ENCODE results near the gene ATP10B.
"Not testable (repeated sequence)": the region's sequence is repeated elsewhere in the genome, so short reads cannot be mapped to it uniquely, and the experiment has no call there.

ATP10B gene

GRCh38 chr5:160750938-160751657 is 100.9 kb downstream of the ATP10B start:
- DNase-seq = no peak

- DNase-seq = no peak
Observed at GRCh38 chr5:160749682-160750081, 102.3 kb downstream of the ATP10B start.

DNA sequence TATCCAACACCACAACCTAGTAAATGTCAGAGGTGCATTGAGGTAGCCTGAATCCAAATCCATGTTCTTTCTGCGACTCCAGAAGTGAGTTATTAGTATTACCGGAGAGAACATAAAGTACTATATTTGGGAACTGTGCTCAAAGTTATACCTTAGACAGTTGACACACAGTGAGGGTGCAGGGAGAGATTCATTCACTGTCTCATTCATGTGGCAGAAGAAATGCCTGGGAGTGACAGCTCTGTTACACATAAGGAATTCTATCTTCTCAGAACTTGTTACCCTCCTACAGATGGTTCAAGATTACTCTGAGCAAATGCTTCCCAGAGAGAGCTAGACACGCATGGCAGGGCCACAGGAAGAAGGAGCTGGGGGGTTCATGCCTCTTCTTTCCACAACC is 103.0 kb downstream of the ATP10B start:
- DNase-seq = no peak

- DNase-seq = no peak
Observed at GRCh38 chr5:160747987-160748386, 104.0 kb downstream of the ATP10B start.

DNA sequence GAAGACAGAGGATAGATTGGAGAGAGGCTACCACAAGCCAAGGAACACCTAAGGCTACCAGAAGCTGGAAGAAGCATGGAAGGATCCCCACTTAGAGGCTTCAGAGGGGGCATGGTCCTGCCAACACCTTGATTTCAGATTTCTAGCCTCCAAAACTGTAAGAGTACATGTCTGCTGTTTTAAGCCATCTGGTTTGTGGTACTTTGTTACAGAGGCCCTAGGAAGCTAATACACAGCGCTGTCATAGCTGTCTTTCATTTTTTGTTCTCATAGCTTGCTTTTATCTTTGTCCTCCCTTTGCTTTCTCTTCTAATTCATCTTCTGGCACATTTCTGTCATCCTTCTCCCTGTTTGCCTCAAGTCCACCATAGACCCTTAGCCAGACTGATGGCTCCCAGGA is 104.5 kb downstream of the ATP10B start:
- no peak for DNase-seq

DNA sequence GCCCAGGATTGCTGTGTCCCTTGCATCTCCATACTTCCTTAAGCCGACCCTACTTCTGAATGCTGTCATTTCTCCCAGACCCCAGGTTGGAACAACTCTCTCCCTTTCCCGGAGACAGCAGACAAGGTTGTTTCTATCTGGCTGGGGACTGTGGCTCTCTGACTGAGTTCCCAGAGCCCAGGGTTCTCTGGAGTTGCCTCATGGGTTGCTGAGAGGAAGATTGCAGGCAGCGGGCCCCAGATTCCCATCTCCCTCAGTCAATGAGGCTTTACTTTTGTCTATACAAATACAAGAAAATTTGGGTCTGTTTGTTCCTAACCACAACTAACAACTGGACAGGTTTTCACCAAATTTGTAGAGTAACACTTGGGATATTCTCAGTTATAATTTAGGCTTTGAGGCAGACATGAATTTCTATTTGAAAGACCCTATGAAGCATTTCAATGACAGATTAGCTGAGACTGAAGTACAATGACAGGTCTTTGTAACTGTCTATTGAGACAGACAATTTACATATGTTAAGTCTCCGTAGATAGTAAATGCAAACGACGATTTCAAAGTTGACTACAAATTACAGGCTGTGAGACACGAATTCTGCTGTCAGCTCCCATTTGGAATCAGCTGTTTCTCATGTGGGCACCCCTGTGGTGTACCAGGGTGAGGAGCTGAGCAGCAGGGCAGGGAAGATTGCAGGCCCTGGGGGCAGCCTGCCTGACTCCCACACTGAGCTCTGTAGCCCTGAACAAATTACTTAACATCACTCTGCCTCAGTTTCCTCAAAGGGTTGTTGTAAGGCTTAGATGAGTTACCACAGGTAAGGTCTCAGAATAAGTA is 107.5 kb downstream of the ATP10B start:
- no peak for DNase-seq

GRCh38 chr5:160743027-160743426 is 109.0 kb downstream of the ATP10B start:
- no peak for DNase-seq

DNA sequence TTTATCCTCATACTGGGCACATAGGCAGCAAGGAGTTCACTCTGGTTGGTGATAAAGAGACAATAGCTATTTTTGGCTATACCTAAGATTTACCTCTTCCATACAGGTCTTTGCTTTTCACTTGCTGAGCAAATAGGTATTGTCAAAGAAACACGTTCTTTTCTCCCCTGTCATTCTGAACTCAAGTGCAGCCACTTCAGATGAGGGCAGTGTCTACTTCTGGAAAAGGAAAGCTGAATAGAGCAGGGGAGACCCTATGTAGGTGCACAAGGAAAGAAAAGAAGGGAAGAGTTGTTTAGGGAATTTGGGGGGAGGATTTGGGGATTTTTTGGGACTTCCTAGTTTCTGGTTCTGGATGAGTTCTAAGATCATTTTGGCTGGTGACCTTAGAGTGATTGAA is 109.6 kb downstream of the ATP10B start:
- no peak for DNase-seq

DNA sequence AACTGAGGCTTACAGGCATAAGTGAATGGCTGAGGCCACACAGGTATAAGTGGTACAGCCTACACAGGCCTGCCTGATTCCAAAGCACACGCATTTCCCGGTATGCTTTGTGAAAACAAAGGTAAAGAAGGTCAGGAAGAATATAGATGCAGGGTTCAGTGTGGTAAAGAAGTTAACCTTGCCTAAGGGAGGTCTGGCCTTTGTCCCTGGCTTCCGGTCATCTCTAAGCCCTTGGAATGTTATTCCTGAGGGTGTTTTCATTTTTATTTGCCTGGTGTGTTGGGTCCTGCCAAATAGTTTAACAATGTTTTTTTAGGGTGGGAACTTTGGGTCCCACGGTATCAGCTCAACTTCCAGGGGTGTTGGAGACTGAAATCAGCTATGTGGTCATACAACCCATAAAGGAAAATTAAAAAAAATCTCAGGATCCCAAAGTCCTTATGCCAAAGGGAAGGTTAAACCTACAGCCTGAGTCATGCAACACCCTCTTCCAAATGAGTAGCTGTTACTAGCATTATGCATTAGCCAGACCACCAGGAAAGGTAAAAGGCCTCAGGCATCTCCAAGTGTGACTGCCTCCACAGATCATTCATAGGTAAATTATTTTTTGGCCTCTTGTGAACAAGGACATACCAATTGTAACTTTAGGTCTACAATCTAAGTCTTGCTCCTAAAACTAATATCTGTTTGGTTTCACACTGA is 124.6 kb downstream of the ATP10B start:
- no peak for DNase-seq

GRCh38 chr5:160726721-160727120 is 125.3 kb downstream of the ATP10B start:
- DNase-seq = no peak

DNA sequence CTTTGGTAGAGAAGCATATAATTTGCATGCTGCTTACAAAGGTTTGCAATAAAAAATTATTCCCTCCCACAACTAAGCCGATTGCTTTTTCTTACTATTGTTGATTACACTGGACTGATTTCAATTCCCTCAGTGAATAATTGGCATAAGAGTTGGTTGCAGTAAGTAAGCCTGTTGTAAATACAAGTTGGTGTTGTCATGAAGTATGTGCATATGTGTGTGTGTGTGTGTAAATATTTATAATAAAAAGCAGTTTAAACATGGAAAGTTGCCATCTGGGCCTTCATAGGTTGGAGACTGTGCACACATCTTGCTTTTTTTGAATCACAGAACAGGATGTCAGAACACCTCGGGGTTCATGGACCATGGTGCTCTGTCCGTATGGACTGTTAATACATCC is 131.2 kb downstream of the ATP10B start:
- no peak for DNase-seq

DNA sequence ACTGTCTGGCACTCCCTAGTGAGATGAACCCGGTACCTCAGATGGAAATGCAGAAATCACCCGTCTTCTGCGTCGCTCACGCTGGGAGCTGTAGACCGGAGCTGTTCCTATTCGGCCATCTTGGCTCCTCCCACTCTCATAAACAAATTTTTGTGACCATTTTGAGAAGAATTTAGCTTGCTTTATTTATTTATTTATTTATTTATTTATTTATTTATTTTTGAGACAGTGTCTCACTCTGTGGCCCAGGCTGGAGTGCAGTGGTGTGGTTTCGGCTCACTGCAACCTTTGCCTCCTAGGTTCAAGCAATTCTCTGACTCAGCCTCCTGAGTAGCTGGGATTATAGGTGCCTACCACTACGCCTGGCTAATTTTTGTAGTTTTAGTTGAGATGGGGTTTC is 136.5 kb downstream of the ATP10B start:
- DNase-seq = not testable (repeated sequence)

DNA sequence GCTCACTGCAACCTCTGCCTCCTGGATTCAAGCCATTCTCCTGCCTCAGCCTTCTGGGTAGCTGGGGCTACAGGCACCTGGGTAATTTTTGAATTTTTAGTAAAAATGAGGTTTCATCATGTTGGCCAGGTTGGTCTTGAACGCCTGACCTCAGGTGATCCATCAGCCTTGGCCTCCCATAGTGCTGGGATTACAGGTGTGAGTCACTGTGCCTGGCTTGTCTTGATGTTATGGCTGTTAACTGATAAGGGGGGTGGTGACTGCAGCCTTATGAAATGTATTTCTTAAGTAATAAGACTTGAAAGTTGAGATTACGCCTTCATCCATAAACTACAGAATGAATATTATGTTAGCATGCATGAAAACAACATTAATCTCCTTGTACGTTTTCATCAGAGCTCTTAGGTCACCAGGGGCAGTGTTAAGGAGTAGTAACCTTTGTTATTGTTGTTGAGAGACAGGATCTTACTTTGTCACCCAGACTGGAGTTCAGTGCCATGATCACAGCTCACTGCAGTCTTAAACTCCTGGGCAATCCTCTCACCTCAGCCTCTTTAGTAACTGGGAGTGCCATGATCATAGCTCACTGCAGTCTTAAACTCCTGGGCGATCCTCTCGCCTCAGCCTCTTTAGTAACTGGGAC is 148.3 kb downstream of the ATP10B start:
- no peak for DNase-seq

DNA sequence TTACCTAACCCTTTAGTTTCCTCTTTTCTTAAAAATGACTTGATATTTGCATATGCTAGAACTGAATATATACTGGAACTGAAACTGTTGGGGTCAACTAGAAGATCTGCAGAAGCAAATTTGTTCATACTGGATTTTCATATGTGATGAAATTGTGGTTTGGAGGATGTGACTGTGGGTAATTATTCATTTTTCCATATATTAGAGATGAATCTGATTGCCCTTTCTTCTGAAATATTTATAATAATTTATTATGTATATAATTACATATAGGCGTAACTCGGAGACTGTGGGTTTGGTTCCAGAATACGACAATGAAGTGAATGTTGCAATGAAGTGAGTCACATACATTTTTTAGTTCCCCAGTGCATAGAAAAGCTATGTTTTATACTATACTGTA is 149.1 kb downstream of the ATP10B start:
- no peak for DNase-seq

DNA sequence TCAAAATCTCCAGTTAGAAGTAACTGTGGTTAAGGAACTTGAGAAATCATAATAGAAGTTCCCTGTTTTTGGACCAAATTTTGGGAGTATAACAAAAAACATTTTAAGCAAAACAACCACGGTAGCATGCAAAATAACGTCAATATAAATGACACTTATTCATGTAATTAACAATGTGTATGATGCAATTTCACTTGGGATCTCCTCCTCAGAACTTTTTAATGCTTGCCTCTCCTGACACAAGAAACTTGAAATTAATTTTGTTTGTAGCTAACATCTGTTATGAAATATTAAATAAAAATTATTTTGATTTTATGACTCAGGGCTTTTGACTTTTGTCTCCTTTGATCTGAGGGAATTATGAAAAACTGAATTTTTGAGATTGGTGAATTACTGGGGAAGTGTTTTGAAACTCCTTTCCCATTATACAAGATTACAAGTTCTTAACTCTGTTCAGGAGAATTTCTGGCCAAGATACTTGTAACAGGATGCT is 149.7 kb downstream of the ATP10B start:
- no peak for DNase-seq

DNA sequence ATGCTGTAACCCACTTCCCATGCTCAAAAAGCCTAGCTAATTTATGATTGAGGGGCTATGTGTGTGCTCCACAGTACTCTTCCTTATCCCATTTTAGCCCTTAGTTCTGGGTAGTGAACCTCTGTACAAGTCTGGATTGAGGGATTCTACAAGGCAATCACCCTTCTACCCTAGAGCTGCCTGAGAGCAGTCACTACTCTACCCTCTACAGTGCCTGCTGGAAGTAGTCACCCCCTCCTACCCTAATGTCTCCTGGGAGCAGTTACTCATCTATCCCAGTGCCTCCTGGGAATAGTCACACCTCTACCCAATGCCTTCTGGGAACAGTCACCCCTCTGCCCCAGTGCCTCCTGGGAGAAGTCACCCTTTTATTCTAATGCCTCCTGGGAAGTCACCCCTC is 150.6 kb downstream of the ATP10B start:
- DNase-seq = no peak

GRCh38 chr5:160699301-160699700 is 152.7 kb downstream of the ATP10B start:
- no peak for DNase-seq

DNA sequence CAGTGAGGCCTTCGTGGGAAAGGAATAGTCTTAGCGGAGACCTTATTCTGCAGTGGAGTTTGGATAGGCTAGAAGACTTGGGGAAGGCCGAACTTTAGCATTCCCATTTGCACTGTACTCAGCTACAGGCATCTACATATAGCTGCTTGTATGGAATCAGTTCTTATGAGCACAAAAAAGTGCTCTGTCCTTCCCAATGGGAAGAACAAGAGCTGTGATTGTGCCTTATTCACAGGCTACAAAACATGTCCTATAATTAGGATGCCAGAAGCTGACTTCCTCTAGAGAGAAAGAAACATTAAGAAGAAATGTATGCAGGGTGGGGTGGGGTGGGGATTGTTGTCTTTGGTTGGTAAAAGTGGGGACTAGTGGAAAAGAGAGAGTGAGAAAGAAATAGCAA is 154.7 kb downstream of the ATP10B start:
- DNase-seq = no peak

- DNase-seq = no peak
Observed at GRCh38 chr5:160694896-160695295, 157.1 kb downstream of the ATP10B start.

DNA sequence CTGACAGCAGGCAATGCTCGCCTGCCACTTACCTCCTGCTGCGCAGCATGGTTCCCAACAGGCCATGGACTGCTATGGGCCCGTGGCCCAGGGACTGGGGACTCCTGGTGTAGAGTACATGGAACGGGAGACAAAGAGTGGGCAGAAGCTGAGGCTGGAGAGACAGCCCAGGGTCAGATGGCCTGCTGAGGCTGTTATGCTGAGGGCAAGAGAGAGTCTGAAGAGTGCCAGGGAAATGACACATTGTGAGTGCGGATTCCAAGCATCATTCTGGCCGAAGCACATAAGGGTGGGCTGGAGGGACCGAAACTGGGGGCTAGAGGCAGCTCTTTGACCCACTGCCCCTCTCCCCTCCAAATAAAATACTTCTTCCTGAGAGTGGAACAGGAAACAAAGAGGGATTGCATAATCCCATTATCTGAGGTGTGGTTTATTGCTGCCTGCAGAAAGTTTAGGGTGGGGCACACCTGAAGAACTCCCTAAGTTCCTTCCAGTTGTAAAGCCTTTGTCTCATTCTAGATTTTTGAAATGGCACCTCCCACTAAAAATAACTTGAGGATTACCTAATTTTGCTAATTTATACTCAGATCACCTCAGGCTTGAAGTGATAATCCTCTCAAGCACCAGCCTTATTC is 158.1 kb downstream of the ATP10B start:
- DNase-seq = no peak

GRCh38 chr5:160692271-160692670 is 159.7 kb downstream of the ATP10B start:
- no peak for DNase-seq

GRCh38 chr5:160685695-160686094 is 166.3 kb downstream of the ATP10B start:
- no peak for DNase-seq

GRCh38 chr5:160685219-160685618 is 166.8 kb downstream of the ATP10B start:
- no peak for DNase-seq
